ENCODE data around the gene ACAN. TPM values are rescaled to one million over a fixed set of nuclear protein-coding genes. Genes with fewer than 3 reads are reported as not detected.

Gene ACAN
- total and polyA plus RNA-seq, 5 donors: 0.14 to 0.86 (median 0.18) TPM

DNA sequence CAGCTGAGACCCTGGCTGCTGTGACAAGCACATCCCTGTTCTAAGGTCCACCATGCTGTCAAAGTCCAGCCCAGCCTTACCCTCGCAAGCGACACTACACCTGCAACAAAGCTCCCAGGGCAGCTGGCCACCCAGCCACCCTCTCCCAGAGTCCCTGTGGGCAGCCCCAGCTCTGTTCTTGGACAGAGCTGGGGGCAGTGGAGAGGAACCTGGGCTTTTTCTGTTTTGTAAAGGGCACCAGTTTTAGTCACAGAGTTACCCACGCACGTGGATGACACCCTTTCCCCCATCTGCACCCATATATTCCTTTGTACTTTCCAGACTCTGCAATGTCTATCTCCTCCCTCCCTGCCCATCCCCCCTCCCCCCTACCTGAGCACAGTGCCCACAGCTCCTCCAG lies 38.9 kb downstream of the ACAN start:
- DNase-seq: no peak
- no peaks in the 10 kb centered on the region for H3K27me3 ChIP-seq (ENCODE audit: control insufficient read depth, insufficient read depth)
- no peak overlapping the region for H3K27ac ChIP-seq (ENCODE audit: low read length)
- no peaks in the 10 kb centered on the region for H3K9me3 ChIP-seq (ENCODE audit: control insufficient read depth, low read length)
- intact Hi-C loops (cut with DNase I): no loop called here
- peak in 1 of 2 donors; percentile 14 for ATAC-seq
- H3K4me3 ChIP-seq (ENCODE audit: low read length): no peak overlapping the region
- H3K4me1 ChIP-seq (ENCODE audit: control insufficient read depth, insufficient read depth, low read length): no peaks in the 10 kb centered on the region
- 80% methylated on average over 4 of the region's 4 CpGs for WGBS

DNA sequence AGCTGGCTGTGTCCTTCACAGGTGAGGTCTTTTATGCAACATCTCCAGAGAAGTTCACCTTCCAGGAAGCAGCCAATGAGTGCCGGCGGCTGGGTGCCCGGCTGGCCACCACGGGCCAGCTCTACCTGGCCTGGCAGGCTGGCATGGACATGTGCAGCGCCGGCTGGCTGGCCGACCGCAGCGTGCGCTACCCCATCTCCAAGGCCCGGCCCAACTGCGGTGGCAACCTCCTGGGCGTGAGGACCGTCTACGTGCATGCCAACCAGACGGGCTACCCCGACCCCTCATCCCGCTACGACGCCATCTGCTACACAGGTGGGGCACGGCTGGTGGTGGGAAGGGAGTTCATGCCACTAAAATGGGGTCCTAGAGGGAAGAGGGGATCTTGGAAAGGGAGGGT lies 40.1 kb downstream of the ACAN start:
- ATAC-seq (no peak), DNase-seq (no peak)
- 90% methylated on average over 21 of the region's 21 CpGs for WGBS
- Histone ChIP-seq H3K4me3 (ENCODE audit: low read length) (no peak overlapping the region), H3K27me3 (ENCODE audit: control insufficient read depth, insufficient read depth) (no peaks in the 10 kb centered on the region), H3K4me1 (ENCODE audit: control insufficient read depth, insufficient read depth, low read length) (no peaks in the 10 kb centered on the region), H3K9me3 (ENCODE audit: control insufficient read depth, low read length) (no peaks in the 10 kb centered on the region), H3K27ac (ENCODE audit: low read length) (no peak overlapping the region)
- intact Hi-C loops (cut with DNase I): no loop called here

DNA sequence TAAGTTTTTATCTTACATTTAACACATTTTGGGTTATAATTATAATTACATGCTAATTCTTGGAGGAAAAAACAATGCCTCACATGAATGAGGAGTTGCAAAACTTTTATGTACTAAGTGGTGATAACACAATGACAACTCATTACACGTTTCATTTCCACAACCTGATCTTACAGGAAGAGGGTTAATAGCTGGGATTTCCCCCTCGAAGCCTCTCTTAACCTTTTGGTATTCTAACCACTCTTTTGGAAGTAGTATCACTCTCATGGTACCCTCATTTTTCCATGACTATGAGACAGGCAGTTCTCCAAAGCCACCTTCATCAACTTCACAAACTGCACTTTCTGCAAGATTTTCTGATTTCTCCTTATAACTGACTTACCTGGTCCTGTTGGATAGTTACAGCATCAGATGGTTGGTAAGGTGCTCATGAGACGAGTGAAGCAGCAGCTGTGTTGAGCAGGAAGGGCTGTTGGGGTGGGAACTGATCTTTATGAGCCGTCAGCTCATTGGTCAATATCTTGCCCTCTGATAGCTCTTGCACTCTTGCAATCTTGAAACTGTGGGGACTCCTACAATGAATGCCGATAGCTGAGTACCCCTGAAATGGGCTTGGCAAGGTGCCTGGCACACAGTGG lies 41.6 kb downstream of the ACAN start:
- DNase-seq (no peak), ATAC-seq (no peak)
- no peaks in the 10 kb centered on the region for H3K27me3 ChIP-seq (ENCODE audit: control insufficient read depth, insufficient read depth)
- no peaks in the 10 kb centered on the region for H3K9me3 ChIP-seq (ENCODE audit: control insufficient read depth, low read length)
- no peak overlapping the region for H3K4me3 ChIP-seq (ENCODE audit: low read length)
- WGBS: 36% methylated on average over 5 of the region's 5 CpGs
- no peaks in the 10 kb centered on the region for H3K4me1 ChIP-seq (ENCODE audit: control insufficient read depth, insufficient read depth, low read length)
- intact Hi-C loops (cut with DNase I): no loop called here
- no peak overlapping the region for H3K27ac ChIP-seq (ENCODE audit: low read length)

GRCh38 chr15:88845616-88846015 lies 42.4 kb downstream of the ACAN start:
- ATAC-seq (no peak), DNase-seq (no peak)
- Histone ChIP-seq H3K27ac (ENCODE audit: low read length) (no peak overlapping the region), H3K9me3 (ENCODE audit: control insufficient read depth, low read length) (no peaks in the 10 kb centered on the region), H3K4me1 (ENCODE audit: control insufficient read depth, insufficient read depth, low read length) (no peaks in the 10 kb centered on the region), H3K4me3 (ENCODE audit: low read length) (no peak overlapping the region), H3K27me3 (ENCODE audit: control insufficient read depth, insufficient read depth) (no peaks in the 10 kb centered on the region)
- WGBS: 92% methylated on average over 15 of the region's 15 CpGs
- intact Hi-C loops (cut with DNase I): no loop called here

- Histone ChIP-seq H3K4me3 (ENCODE audit: low read length) (no peak overlapping the region), H3K9me3 (ENCODE audit: control insufficient read depth, low read length) (no peaks in the 10 kb centered on the region), H3K27ac (ENCODE audit: low read length) (no peak overlapping the region), H3K4me1 (ENCODE audit: control insufficient read depth, insufficient read depth, low read length) (no peaks in the 10 kb centered on the region), H3K27me3 (ENCODE audit: control insufficient read depth, insufficient read depth) (no peaks in the 10 kb centered on the region)
- intact Hi-C loops (cut with DNase I): no loop called here
- ATAC-seq (no peak), DNase-seq (no peak)
- 77% methylated on average over 20 of the region's 20 CpGs for WGBS
These were observed 43.9 kb downstream of the ACAN start for GRCh38 chr15:88847144-88847543.

GRCh38 chr15:88848203-88848602 lies 45.0 kb downstream of the ACAN start:
- Histone ChIP-seq H3K27ac (ENCODE audit: low read length) (no peak overlapping the region), H3K27me3 (ENCODE audit: control insufficient read depth, insufficient read depth) (no peaks in the 10 kb centered on the region), H3K4me1 (ENCODE audit: control insufficient read depth, insufficient read depth, low read length) (no peaks in the 10 kb centered on the region), H3K9me3 (ENCODE audit: control insufficient read depth, low read length) (no peaks in the 10 kb centered on the region), H3K4me3 (ENCODE audit: low read length) (no peak overlapping the region)
- WGBS: 88% methylated on average over 3 of the region's 3 CpGs
- DNase-seq: no peak
- no peak for ATAC-seq
- intact Hi-C loops (cut with DNase I): no loop called here

DNA sequence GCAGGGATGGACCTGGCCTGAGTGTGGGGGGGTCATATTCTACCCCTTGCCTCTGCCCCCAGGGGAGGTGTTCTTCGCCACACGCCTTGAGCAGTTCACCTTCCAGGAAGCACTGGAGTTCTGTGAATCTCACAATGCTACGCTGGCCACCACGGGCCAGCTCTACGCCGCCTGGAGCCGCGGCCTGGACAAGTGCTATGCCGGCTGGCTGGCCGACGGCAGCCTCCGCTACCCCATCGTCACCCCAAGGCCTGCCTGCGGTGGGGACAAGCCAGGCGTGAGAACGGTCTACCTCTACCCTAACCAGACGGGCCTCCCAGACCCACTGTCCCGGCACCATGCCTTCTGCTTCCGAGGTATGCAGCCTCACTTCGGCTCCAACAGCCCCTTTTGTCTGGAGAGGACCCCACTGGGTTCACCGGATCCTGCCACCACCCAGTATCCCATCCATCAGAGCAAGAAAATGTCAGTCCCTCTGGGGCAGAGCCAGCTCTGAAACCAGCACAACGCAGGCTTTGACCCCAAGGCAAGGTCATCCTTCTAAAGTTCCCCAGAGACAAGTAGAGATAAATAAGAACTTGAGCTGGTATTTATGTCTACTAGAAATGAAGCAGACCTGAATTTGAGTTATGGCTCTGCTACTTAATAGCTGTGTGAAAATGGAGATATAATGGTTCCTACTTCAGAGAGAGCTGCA lies 46.3 kb downstream of the ACAN start:
- H3K4me3 ChIP-seq (ENCODE audit: low read length): no peak overlapping the region
- H3K9me3 ChIP-seq (ENCODE audit: control insufficient read depth, low read length): no peaks in the 10 kb centered on the region
- H3K27me3 ChIP-seq (ENCODE audit: control insufficient read depth, insufficient read depth): no peaks in the 10 kb centered on the region
- ATAC-seq (no peak), DNase-seq (no peak)
- H3K27ac ChIP-seq (ENCODE audit: low read length): no peak overlapping the region
- 81% methylated on average over 22 of the region's 22 CpGs for WGBS
- intact Hi-C loops (cut with DNase I): no loop called here
- H3K4me1 ChIP-seq (ENCODE audit: control insufficient read depth, insufficient read depth, low read length): no peaks in the 10 kb centered on the region

- Histone ChIP-seq H3K27ac (ENCODE audit: low read length) (no peak overlapping the region), H3K4me3 (ENCODE audit: low read length) (no peak overlapping the region), H3K4me1 (ENCODE audit: control insufficient read depth, insufficient read depth, low read length) (no peaks in the 10 kb centered on the region), H3K9me3 (ENCODE audit: control insufficient read depth, low read length) (no peaks in the 10 kb centered on the region), H3K27me3 (ENCODE audit: control insufficient read depth, insufficient read depth) (no peaks in the 10 kb centered on the region)
- no peak for DNase-seq
- no peak for ATAC-seq
- intact Hi-C loops (cut with DNase I): no loop called here
These were observed 49.2 kb downstream of the ACAN start for GRCh38 chr15:88852476-88852875.

DNA sequence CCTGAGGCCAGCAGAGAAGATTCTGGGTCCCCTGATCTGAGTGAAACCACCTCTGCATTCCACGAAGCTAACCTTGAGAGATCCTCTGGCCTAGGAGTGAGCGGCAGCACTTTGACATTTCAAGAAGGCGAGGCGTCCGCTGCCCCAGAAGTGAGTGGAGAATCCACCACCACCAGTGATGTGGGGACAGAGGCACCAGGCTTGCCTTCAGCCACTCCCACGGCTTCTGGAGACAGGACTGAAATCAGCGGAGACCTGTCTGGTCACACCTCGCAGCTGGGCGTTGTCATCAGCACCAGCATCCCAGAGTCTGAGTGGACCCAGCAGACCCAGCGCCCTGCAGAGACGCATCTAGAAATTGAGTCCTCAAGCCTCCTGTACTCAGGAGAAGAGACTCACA lies 55.7 kb downstream of the ACAN start:
- Histone ChIP-seq H3K27ac (ENCODE audit: low read length) (no peak overlapping the region), H3K27me3 (ENCODE audit: control insufficient read depth, insufficient read depth) (no peaks in the 10 kb centered on the region), H3K9me3 (ENCODE audit: control insufficient read depth, low read length) (no peaks in the 10 kb centered on the region), H3K4me3 (ENCODE audit: low read length) (no peak overlapping the region), H3K4me1 (ENCODE audit: control insufficient read depth, insufficient read depth, low read length) (no peaks in the 10 kb centered on the region)
- ATAC-seq: no peak
- DNase-seq: no peak
- WGBS: 78% methylated on average over 11 of the region's 11 CpGs
- intact Hi-C loops (cut with DNase I): no loop called here

DNA sequence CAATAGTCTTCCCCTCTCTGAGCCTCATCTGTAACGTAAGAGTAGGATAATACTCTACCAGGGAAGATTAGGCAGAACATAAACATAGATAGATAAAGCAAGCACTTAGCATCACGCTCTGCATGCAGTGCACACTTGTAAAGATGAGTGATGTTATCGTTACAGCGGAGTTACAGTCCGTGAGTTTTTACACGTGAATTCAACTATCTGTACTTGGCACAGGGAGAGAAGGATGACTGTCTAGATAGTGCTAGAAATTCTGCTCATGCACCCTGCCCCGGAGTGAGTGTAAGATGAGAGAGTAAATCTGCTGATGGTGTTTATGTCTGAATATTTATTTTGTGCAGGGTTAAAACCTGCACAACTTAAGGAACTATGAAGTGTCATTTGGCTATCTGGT lies 56.3 kb downstream of the ACAN start:
- intact Hi-C loops (cut with DNase I): no loop called here
- 39% methylated on average over 7 of the region's 7 CpGs for WGBS
- no peak for ATAC-seq
- DNase-seq: no peak
- Histone ChIP-seq H3K4me3 (ENCODE audit: low read length) (no peak overlapping the region), H3K4me1 (ENCODE audit: control insufficient read depth, insufficient read depth, low read length) (no peaks in the 10 kb centered on the region), H3K9me3 (ENCODE audit: control insufficient read depth, low read length) (no peaks in the 10 kb centered on the region), H3K27me3 (ENCODE audit: control insufficient read depth, insufficient read depth) (no peaks in the 10 kb centered on the region), H3K27ac (ENCODE audit: low read length) (no peak overlapping the region)

- ATAC-seq (no peak), DNase-seq (no peak)
- H3K4me3 ChIP-seq (ENCODE audit: low read length): no peak overlapping the region
- H3K4me1 ChIP-seq (ENCODE audit: control insufficient read depth, insufficient read depth, low read length): no peaks in the 10 kb centered on the region
- no peak overlapping the region for H3K27ac ChIP-seq (ENCODE audit: low read length)
- no peaks in the 10 kb centered on the region for H3K9me3 ChIP-seq (ENCODE audit: control insufficient read depth, low read length)
- WGBS: 76% methylated on average over 7 of the region's 7 CpGs
- no peaks in the 10 kb centered on the region for H3K27me3 ChIP-seq (ENCODE audit: control insufficient read depth, insufficient read depth)
- intact Hi-C loops (cut with DNase I): no loop called here
These were observed 57.0 kb downstream of the ACAN start for GRCh38 chr15:88860212-88860611.

GRCh38 chr15:88863412-88863811 lies 60.2 kb downstream of the ACAN start:
- Histone ChIP-seq H3K4me1 (ENCODE audit: control insufficient read depth, insufficient read depth, low read length) (no peaks in the 10 kb centered on the region), H3K27me3 (ENCODE audit: control insufficient read depth, insufficient read depth) (no peaks in the 10 kb centered on the region), H3K9me3 (ENCODE audit: control insufficient read depth, low read length) (no peaks in the 10 kb centered on the region), H3K27ac (ENCODE audit: low read length) (no peak overlapping the region), H3K4me3 (ENCODE audit: low read length) (no peak overlapping the region)
- DNase-seq: no peak
- no peak for ATAC-seq
- 54% methylated on average over 1 of the region's 1 CpG for WGBS
- intact Hi-C loops (cut with DNase I): no loop called here
